RWPE2 (cell line): Measurements from ENCODE around the gene SLC26A8.

Experiments
- ATAC-seq: fragments of 200-7000 bp; cut with Tn5 transposase; 3 replicates; pipeline ENCODE4 v1.9.1; 2021; ENCODE audit warnings: low read depth
- DNase-seq: peaks from one replicate; pipeline ENCODE4 v3.0.0-alpha.2; 2020; ENCODE audit warnings: low spot score
- H3K27ac ChIP-seq: fragments of 450-650 bp; 2 replicates; pipeline ENCODE4 v1.5.1; 2017; ENCODE audit warnings: mild to moderate bottlenecking; ENCODE audit not compliant: poor library complexity, severe bottlenecking
- H3K27me3 ChIP-seq: fragments of 250-450 bp; sonication (Bioruptor Pico); 2 replicates; pipeline ENCODE4 v1.5.1; 2021; ENCODE audit warnings: mild to moderate bottlenecking, moderate library complexity; ENCODE audit not compliant: insufficient read depth, poor library complexity, severe bottlenecking
- H3K36me3 ChIP-seq: fragments of 250-450 bp; sonication (Bioruptor Pico); 2 replicates; pipeline ENCODE4 v1.5.1; 2020; ENCODE audit warnings: low read depth, mild to moderate bottlenecking, moderate library complexity
- H3K4me1 ChIP-seq: fragments of 250-450 bp; sonication (Bioruptor Pico); 2 replicates; pipeline ENCODE4 v1.5.1; 2021; ENCODE audit warnings: mild to moderate bottlenecking, moderate library complexity; ENCODE audit not compliant: insufficient read depth, poor library complexity, severe bottlenecking
- H3K4me3 ChIP-seq: fragments of 250-450 bp; sonication (Bioruptor Pico); 2 replicates; pipeline ENCODE4 v1.5.1; 2021; ENCODE audit warnings: mild to moderate bottlenecking, moderate library complexity; ENCODE audit not compliant: severe bottlenecking
- H3K9me3 ChIP-seq: fragments of 250-450 bp; sonication (Bioruptor Pico); 2 replicates; pipeline ENCODE4 v1.5.1; 2021; ENCODE audit warnings: mild to moderate bottlenecking, moderate library complexity; ENCODE audit not compliant: severe bottlenecking
- TF ChIP-seq, protein P1 (sequence below): fragments of 450-650 bp; IDR thresholded peaks from one replicate; pipeline ENCODE4 v1.5.1; 2017; ENCODE audit warnings: mild to moderate bottlenecking, moderate library complexity; ENCODE audit not compliant: poor library complexity, severe bottlenecking

Gene SLC26A8

DNA sequence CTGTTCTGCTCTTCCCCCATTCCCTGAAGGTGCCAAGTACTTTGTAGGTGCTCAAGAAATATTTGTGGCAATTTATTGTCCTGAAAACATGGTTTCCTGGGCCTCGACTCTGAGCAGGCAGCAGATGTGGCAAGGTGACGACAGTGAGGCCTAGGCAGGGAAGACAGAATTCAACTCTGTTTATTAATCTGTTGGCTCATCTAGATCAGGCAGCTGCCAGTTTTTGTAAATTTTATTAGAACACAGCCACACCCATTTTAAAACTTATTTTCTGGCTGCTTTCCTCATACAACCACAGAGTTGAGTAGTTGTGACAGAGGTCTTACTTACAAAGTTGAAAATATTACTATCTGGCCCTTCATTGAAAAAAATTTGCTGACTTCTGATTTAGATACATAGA, 27.7 kb upstream of the SLC26A8 start:
- Histone ChIP-seq H3K4me3 (no peak overlapping the region), H3K36me3 (peaks cover 36% of the 10 kb centered on the region), H3K27ac (no peak overlapping the region), H3K9me3 (no peaks in the 10 kb centered on the region), H3K4me1 (peaks cover 10% of the 10 kb centered on the region), H3K27me3 (no peaks in the 10 kb centered on the region)
- ATAC-seq (no peak), DNase-seq (no peak)
- TF ChIP-seq, protein P1, sequence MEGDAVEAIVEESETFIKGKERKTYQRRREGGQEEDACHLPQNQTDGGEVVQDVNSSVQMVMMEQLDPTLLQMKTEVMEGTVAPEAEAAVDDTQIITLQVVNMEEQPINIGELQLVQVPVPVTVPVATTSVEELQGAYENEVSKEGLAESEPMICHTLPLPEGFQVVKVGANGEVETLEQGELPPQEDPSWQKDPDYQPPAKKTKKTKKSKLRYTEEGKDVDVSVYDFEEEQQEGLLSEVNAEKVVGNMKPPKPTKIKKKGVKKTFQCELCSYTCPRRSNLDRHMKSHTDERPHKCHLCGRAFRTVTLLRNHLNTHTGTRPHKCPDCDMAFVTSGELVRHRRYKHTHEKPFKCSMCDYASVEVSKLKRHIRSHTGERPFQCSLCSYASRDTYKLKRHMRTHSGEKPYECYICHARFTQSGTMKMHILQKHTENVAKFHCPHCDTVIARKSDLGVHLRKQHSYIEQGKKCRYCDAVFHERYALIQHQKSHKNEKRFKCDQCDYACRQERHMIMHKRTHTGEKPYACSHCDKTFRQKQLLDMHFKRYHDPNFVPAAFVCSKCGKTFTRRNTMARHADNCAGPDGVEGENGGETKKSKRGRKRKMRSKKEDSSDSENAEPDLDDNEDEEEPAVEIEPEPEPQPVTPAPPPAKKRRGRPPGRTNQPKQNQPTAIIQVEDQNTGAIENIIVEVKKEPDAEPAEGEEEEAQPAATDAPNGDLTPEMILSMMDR, result no peak

DNA sequence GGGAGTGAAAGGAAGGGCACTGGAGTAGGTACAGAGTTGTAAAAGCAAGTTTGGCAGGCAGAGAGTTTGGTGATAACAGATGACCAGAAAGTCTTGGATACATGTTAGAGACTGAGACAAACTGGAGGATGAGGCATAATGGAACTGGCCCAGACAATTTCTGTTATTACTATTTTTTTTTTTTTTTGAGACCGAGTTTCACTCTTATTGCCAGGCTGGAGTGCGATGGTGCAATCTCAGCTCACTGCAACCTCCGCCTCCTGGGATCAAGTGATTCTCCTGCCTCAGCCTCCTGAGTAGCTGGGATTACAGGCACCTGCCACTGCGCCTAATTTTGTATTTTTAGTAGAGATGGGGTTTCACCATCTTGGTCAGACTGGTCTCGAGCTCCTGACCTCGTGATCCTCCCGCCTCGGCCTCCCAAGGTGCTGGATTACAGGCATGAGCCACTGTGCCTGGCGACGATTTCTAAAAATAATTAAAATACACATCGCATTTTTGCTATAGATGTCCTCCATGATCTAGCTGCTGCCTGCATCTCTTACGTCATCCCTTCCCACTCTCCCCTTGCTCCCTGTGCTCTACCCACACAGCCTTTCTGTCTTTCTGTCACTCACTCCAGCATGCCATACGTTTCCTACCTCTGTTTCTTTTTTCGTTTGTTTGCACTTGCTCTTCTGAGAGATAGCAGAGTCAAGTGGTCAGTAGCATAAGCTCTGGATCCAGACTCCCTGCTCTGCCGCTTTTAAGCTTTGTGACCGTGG, 26.7 kb upstream of the SLC26A8 start:
- TF ChIP-seq, protein P1, result no peak
- DNase-seq (no peak), ATAC-seq (no peak)
- H3K4me1 ChIP-seq, result peaks cover 10% of the 10 kb centered on the region
- peaks cover 31% of the 10 kb centered on the region for H3K36me3 ChIP-seq
- H3K4me3 ChIP-seq, result no peak overlapping the region
- no peaks in the 10 kb centered on the region for H3K27me3 ChIP-seq
- no peak overlapping the region for H3K27ac ChIP-seq
- H3K9me3 ChIP-seq, result no peaks in the 10 kb centered on the region

DNA sequence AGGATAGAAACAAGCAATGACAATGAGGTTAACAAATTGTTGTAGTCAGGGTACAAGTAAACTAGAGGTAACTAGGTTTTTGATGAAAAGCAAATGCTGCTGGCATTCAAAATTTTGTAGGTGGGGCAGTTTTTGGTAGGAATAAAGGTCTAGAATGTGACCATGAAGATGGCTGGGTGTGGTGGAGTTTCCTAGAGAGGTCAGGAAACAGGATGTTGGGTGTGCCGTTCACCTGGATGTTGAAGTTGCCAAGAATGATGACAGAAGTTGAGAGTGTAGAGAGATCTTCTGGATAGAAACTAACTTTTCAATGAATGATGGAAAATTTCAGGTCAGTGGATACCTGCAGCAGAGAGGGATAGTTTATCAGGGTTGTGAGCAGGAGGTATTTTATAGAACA, 25.9 kb upstream of the SLC26A8 start:
- Histone ChIP-seq H3K4me3 (no peak overlapping the region), H3K9me3 (no peaks in the 10 kb centered on the region), H3K4me1 (peaks cover 10% of the 10 kb centered on the region), H3K36me3 (peaks cover 30% of the 10 kb centered on the region), H3K27ac (no peak overlapping the region), H3K27me3 (no peaks in the 10 kb centered on the region)
- no peak for DNase-seq
- ATAC-seq, result no peak
- TF ChIP-seq, protein P1, result no peak

DNA sequence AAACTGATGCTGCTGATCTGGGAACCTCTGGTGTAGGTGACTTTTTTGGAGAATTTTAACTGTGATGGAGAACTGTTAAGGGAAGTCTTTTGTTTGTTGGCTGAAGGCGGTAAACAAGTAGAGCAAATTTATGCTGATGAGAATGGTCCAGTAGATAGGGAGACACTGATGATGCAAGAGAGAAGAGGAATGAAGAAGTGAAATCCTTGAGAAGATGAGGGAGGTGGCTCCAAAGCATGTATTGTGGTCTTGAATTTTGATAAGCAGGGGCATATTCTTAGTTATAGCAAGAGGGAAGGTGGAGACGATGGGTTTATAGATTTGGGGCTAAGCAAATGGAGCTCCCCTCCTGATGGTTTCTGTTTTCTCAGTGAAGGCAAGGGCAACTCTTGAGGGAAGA, 25.1 kb upstream of the SLC26A8 start:
- Histone ChIP-seq H3K4me1 (peaks cover 10% of the 10 kb centered on the region), H3K27ac (no peak overlapping the region), H3K9me3 (no peaks in the 10 kb centered on the region), H3K4me3 (no peak overlapping the region), H3K36me3 (peaks cover 27% of the 10 kb centered on the region), H3K27me3 (no peaks in the 10 kb centered on the region)
- ATAC-seq, result no peak
- no peak for DNase-seq
- TF ChIP-seq, protein P1, result no peak

- no peak for ATAC-seq
- no peak for DNase-seq
- H3K27ac ChIP-seq, result no peak overlapping the region
- no peaks in the 10 kb centered on the region for H3K9me3 ChIP-seq
- H3K4me1 ChIP-seq, result peaks cover 12% of the 10 kb centered on the region
- H3K4me3 ChIP-seq, result no peak overlapping the region
- H3K36me3 ChIP-seq, result no peaks in the 10 kb centered on the region
- no peaks in the 10 kb centered on the region for H3K27me3 ChIP-seq
- TF ChIP-seq, protein P1, result no peak
Measured at GRCh38 chr6:36042618-36043260, 18.3 kb upstream of the SLC26A8 start.
